ENCODE measurements around the gene SFXN3. TPM values are rescaled to one million over a fixed set of nuclear protein-coding genes. Genes with fewer than 3 reads are reported as not detected.

Gene SFXN3
- total and polyA plus RNA-seq, 7 donors: 9.5 to 57.1 (median 17.5) TPM

DNA sequence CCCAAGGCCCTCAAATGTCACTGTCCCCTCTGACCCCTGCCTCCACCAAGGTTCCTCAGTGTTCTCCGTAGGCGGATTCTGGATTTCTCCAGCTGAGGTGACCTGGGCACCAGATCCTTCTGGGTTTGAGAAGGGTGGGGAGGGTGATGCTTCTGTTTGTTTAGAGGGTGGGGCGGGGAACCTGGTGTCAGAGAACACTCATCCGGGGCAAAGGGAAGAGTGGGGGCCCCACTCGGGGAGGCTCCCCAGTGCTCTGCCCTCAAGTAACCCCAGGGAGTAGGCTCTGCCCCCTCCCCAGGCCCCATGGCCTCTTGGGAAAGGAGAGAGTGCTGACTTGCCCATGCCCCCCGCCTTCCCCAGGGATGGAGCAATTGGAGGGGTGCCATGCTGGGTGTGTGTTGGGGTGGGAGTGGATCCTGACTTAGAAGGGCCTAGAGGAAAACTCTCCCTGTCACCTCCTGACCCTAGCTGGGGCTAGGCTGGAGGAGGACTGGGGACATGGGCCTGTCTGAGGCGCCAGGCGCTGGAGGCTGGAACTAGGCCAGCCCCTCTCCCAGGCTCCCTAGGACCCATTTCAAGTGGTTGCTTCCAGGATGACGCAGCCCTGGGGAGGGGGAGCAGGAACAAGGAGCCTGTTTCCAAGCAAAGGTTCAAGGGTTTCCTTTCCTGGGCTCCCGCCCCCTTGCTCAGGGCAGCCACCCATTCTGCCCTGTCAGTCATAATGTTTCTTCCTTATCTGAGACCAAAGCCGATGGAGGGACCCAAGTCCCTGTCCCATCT is 58.7 kb downstream of the SFXN3 start:
- Histone ChIP-seq H3K27me3 (peaks cover 5 to 95% (median 47%) of the 10 kb centered on the region in 3 donors), H3K4me1 (no peaks in the 10 kb centered on the region), H3K9me3 (no peaks in the 10 kb centered on the region), H3K4me3 (no peak overlapping the region), H3K27ac (no peak overlapping the region), H3K36me3 (no peaks in the 10 kb centered on the region)
- WGBS, 2 donors: 53 to 76% methylated on average over 11 of the region's 11 CpGs
- TF ChIP-seq, protein P1, sequence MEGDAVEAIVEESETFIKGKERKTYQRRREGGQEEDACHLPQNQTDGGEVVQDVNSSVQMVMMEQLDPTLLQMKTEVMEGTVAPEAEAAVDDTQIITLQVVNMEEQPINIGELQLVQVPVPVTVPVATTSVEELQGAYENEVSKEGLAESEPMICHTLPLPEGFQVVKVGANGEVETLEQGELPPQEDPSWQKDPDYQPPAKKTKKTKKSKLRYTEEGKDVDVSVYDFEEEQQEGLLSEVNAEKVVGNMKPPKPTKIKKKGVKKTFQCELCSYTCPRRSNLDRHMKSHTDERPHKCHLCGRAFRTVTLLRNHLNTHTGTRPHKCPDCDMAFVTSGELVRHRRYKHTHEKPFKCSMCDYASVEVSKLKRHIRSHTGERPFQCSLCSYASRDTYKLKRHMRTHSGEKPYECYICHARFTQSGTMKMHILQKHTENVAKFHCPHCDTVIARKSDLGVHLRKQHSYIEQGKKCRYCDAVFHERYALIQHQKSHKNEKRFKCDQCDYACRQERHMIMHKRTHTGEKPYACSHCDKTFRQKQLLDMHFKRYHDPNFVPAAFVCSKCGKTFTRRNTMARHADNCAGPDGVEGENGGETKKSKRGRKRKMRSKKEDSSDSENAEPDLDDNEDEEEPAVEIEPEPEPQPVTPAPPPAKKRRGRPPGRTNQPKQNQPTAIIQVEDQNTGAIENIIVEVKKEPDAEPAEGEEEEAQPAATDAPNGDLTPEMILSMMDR (IDR thresholded peaks at IDR 0.05): no peak
- no peak for TF ChIP-seq EP300 (IDR thresholded peaks at IDR 0.05)
- TF ChIP-seq POLR2AphosphoS5 (IDR thresholded peaks at IDR 0.05): no peak
- TF ChIP-seq POLR2A (IDR thresholded peaks at IDR 0.05): no peak
- DNase-seq: no peak
- intact Hi-C loops (cut with DNase I): no loop called here

DNA sequence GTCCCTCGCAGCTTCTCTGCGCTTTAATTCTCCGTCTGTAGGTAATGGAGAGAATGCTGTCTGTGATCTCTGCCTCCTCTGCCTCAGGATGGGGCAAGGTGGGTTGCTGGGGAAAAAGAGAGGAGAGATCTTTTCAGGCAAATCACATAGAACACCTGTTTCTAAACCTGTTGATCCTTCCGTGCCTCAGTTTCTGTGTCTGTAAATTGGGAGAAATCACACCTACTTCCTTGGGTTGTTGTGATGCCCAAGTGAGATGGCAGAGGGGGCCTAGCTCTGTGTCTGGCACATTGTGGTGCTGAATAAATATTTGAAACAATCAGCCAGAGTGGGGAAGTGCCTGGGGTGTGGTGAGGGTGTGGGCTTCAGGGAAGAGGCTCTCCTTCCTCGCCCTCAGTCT is 59.6 kb downstream of the SFXN3 start:
- Histone ChIP-seq H3K27me3 (peaks cover 5 to 96% (median 56%) of the 10 kb centered on the region in 3 donors), H3K36me3 (no peaks in the 10 kb centered on the region), H3K4me1 (no peaks in the 10 kb centered on the region), H3K9me3 (no peaks in the 10 kb centered on the region), H3K27ac (no peak overlapping the region), H3K4me3 (no peak overlapping the region)
- intact Hi-C loops (cut with DNase I): no loop called here
- no peak for TF ChIP-seq POLR2A (IDR thresholded peaks at IDR 0.05)
- 80 to 88% methylated on average over 5 of the region's 5 CpGs for WGBS, 2 donors
- DNase-seq: no peak

Other genes with a start within 250 kb of the SFXN3 start
- gene SLF2, start 118.3 kb upstream of the SFXN3 start, total RNA-seq: 10 to 100 TPM; 31.8 to 49.9 (median 38.7) TPM
- 10 to 100 TPM in 1 of 3 donors, 1 to 10 TPM in 2; 3.2 to 12.1 (median 4.2) TPM for gene SLF2, start 118.3 kb upstream of the SFXN3 start, polyA plus RNA-seq
- gene SEMA4G, start 61.7 kb upstream of the SFXN3 start, total RNA-seq: 1 to 10 TPM in 2 of 4 donors, under 1 TPM in 2; 0.49 to 2.2 (median 0.90) TPM
- gene SEMA4G, start 61.7 kb upstream of the SFXN3 start, polyA plus RNA-seq: 10 to 100 TPM; 33.1 to 65.8 (median 41.4) TPM
- gene MRPL43, start 43.7 kb upstream of the SFXN3 start, total RNA-seq: 100 to 1,000 TPM in 1 of 4 donors, 10 to 100 TPM in 3; 81.3 to 119 (median 91.7) TPM
- 100 to 1,000 TPM in 1 of 3 donors, 10 to 100 TPM in 2; 73.8 to 111 (median 78.7) TPM for gene MRPL43, start 43.7 kb upstream of the SFXN3 start, polyA plus RNA-seq
- gene TWNK, start 43.7 kb upstream of the SFXN3 start, total RNA-seq: 1 to 10 TPM; 3.3 to 4.6 (median 4.1) TPM
- 1 to 10 TPM; 2.4 to 9.0 (median 2.8) TPM for gene TWNK, start 43.7 kb upstream of the SFXN3 start, polyA plus RNA-seq
- gene LZTS2, start 31.4 kb upstream of the SFXN3 start, total RNA-seq: 100 to 1,000 TPM in 3 of 4 donors, 10 to 100 TPM in 1; 82.3 to 169 (median 116) TPM
- gene LZTS2, start 31.4 kb upstream of the SFXN3 start, polyA plus RNA-seq: 10 to 100 TPM; 10.9 to 36.7 (median 23.4) TPM
- gene PDZD7, start 105 bp upstream of the SFXN3 start, total RNA-seq: 1 to 10 TPM in 3 of 4 donors, under 1 TPM in 1; 0.16 to 2.4 (median 1.3) TPM
- gene PDZD7, start 105 bp upstream of the SFXN3 start, polyA plus RNA-seq: under 1 TPM in 2 of 3 donors, not detected in 1; 0.60 to 0.70 TPM
- gene KAZALD1, start 30.8 kb downstream of the SFXN3 start, total RNA-seq: 1 to 10 TPM in 3 of 4 donors, under 1 TPM in 1; 0.49 to 3.9 (median 3.0) TPM
- 10 to 100 TPM; 15.6 to 40.2 (median 25.7) TPM for gene KAZALD1, start 30.8 kb downstream of the SFXN3 start, polyA plus RNA-seq
- gene TLX1, start 100.1 kb downstream of the SFXN3 start, total RNA-seq: not detected
- gene TLX1, start 100.1 kb downstream of the SFXN3 start, polyA plus RNA-seq: under 1 TPM in 1 of 3 donors, not detected in 2; 0.07 TPM
- not detected for gene LBX1, start 198.2 kb downstream of the SFXN3 start, total RNA-seq
- not detected for gene LBX1, start 198.2 kb downstream of the SFXN3 start, polyA plus RNA-seq

Measured in sigmoid colon (tissue), 7 donors.